HCT116 (cell line): ENCODE results near the gene STYXL1. TPM values are rescaled to one million over a fixed set of nuclear protein-coding genes. Genes with fewer than 3 reads are reported as not detected.
A peak's percentile ranks its signal among the peaks of the same experiment; 100 is the strongest.

ENCODE experiments used
- ATAC-seq: fragments of 200-7000 bp; cut with Tn5 transposase; 2 replicates; pipeline ENCODE4 v1.9.1; 2020; ENCODE audit warnings: mild to moderate bottlenecking, moderate library complexity
- BruUV-seq: library from RNA; stranded (reverse); fragments of 400-500 nt; replicated peaks from 2 replicates; lab custom pipeline; 2021; lab: Mats Ljungman, UMichigan
- CTCF ChIA-PET: fragments of 300-600 bp; sonication (Branson Sonifier 250); formaldehyde crosslinking; loops from one replicate; lab custom pipeline; 2021; ENCODE audit warnings: antibody characterized with exemption; lab: Charles Lee
- POLR2A ChIA-PET: fragments of 300-600, 350-600 bp; sonication (Branson Sonifier 250); formaldehyde crosslinking; loops from one replicate; lab custom pipeline; 2021; ENCODE audit warnings: antibody characterized with exemption; lab: Charles Lee
- RAD21 ChIA-PET, 2 experiments: fragments of 300-600 bp; sonication (Branson Sonifier 250); formaldehyde crosslinking; loops; one replicate each; lab custom pipeline; 2023; ENCODE audit warnings: low total read pairs in 2 of 2; ENCODE audit not compliant: uncharacterized antibody in 2 of 2, unreplicated experiment in 2 of 2, low non-redundant PET in 1 of 2; lab: Charles Lee
- DNase-seq: peaks from one replicate; pipeline ENCODE4 v3.0.0-alpha.2; 2010; ENCODE audit warnings: low read depth, low spot score
- H2AFZ ChIP-seq: fragments of 200-600 bp; shearing (Covaris generic), sonication (generic); 2 replicates; pipeline ENCODE4 v1.6.1; 2017; ENCODE audit warnings: low read depth, mixed run types, mixed read lengths, antibody characterized with exemption, low read length; ENCODE audit not compliant: poor library complexity, severe bottlenecking
- H3K27ac ChIP-seq: 2 replicates; pipeline ENCODE4 v1.5.1; 2012; ENCODE audit warnings: low read depth, low read length
- H3K27me3 ChIP-seq: fragments of 200-600 bp; sonication (generic); 2 replicates; pipeline ENCODE4 v1.6.1; 2016; ENCODE audit warnings: mixed run types, low read length, mixed read lengths; ENCODE audit not compliant: insufficient read depth
- H3K36me3 ChIP-seq, 2 experiments: fragments of 200-500 bp in 1 of 2; fragments of 200-600 bp in 1 of 2; sonication (Bioruptor generic) in 1 of 2; sonication (generic) in 1 of 2; 2 replicates each; pipeline versions ENCODE4 v1.5.1 to v1.6.1; 2014 to 2016; ENCODE audit warnings: low read length in 2 of 2, inconsistent platforms in 1 of 2, mixed read lengths in 1 of 2, mixed run types in 1 of 2; ENCODE audit not compliant: insufficient read depth in 2 of 2, control insufficient read depth in 1 of 2
- H3K4me1 ChIP-seq, 2 experiments: fragments of 200-600 bp in 1 of 2; sonication (generic) in 1 of 2; 2 replicates each; pipeline versions ENCODE4 v1.5.1 to v1.6.1; 2012 to 2017; ENCODE audit warnings: low read length in 2 of 2, inconsistent platforms in 1 of 2, mild to moderate bottlenecking in 1 of 2, mixed read lengths in 1 of 2, mixed run types in 1 of 2, moderate library complexity in 1 of 2; ENCODE audit not compliant: insufficient read depth in 2 of 2, control insufficient read depth in 1 of 2
- H3K4me2 ChIP-seq: fragments of 200-600 bp; sonication (generic); 2 replicates; pipeline ENCODE4 v1.6.1; 2017; ENCODE audit warnings: mixed run types, low read length, mixed read lengths
- H3K4me3 ChIP-seq, 2 experiments: fragments of 200-600 bp in 1 of 2; sonication (generic) in 1 of 2; replicated peaks in 1 of 2; 2 replicates each; pipeline ENCODE4 v1.5.1; 2011 to 2016; ENCODE audit warnings: low read length in 2 of 2, control low read depth in 1 of 2, low read depth in 1 of 2, mild to moderate bottlenecking in 1 of 2, mixed read lengths in 1 of 2, mixed run types in 1 of 2
- H3K79me2 ChIP-seq: fragments of 200-600 bp; sonication (generic); 2 replicates; pipeline ENCODE4 v1.6.1; 2017; ENCODE audit warnings: mild to moderate bottlenecking, mixed run types, low read length, moderate library complexity, mixed read lengths; ENCODE audit not compliant: insufficient read depth
- H3K9ac ChIP-seq: fragments of 200-600 bp; sonication (generic); 2 replicates; pipeline ENCODE4 v1.6.1; 2016; ENCODE audit warnings: low read length, mixed read lengths
- H3K9me2 ChIP-seq: fragments of 200-600 bp; sonication (generic), shearing (Covaris generic); 2 replicates; pipeline ENCODE4 v1.6.1; 2017; ENCODE audit warnings: mixed run types, mild to moderate bottlenecking, moderate library complexity; ENCODE audit not compliant: insufficient read depth
- H3K9me3 ChIP-seq, 2 experiments: fragments of 200-500 bp in 1 of 2; fragments of 200-600 bp in 1 of 2; sonication (Bioruptor generic) in 1 of 2; sonication (generic) in 1 of 2; 2 replicates each; pipeline ENCODE4 v1.6.1; 2014 to 2017; ENCODE audit warnings: low read length in 2 of 2, mixed read lengths in 2 of 2, inconsistent platforms in 1 of 2, low read depth in 1 of 2, mild to moderate bottlenecking in 1 of 2, mixed run types in 1 of 2, moderate library complexity in 1 of 2; ENCODE audit not compliant: control insufficient read depth in 1 of 2, insufficient read depth in 1 of 2
- H4K20me1 ChIP-seq: fragments of 200-600 bp; sonication (generic), shearing (Covaris generic); 2 replicates; pipeline ENCODE4 v1.6.1; 2017; ENCODE audit warnings: mixed run types, mild to moderate bottlenecking, moderate library complexity; ENCODE audit not compliant: insufficient read depth
- CTCF ChIP-seq, 3 experiments: fragments of 200-600 bp in 1 of 3; sonication (generic) in 1 of 3; IDR thresholded peaks in 2 of 3; conservative IDR thresholded peaks in 1 of 3; 2 replicates each; pipeline ENCODE4 v1.5.1; 2012 to 2017; ENCODE audit warnings: low read depth in 2 of 3, low read length in 2 of 3, antibody characterized with exemption in 1 of 3, borderline replicate concordance in 1 of 3, control low read depth in 1 of 3, mild to moderate bottlenecking in 1 of 3, mixed read lengths in 1 of 3, mixed run types in 1 of 3, moderate library complexity in 1 of 3; ENCODE audit not compliant: insufficient read depth in 1 of 3
- EGR1 ChIP-seq: IDR thresholded peaks from 2 replicates; pipeline ENCODE4 v1.6.1; 2012; ENCODE audit warnings: low read depth
- EZH2phosphoT487 ChIP-seq: fragments of 200-600 bp; IDR thresholded peaks from 2 replicates; pipeline ENCODE4 v1.6.1; 2018; ENCODE audit warnings: antibody characterized with exemption, borderline replicate concordance
- POLR2A ChIP-seq: IDR thresholded peaks from 2 replicates; pipeline ENCODE4 v1.7.0; 2011; ENCODE audit warnings: borderline replicate concordance; ENCODE audit not compliant: insufficient read depth, insufficient read length; ENCODE audit errors: extremely low read depth
- RAD21 ChIP-seq: IDR thresholded peaks from 2 replicates; pipeline ENCODE4 v1.6.1; 2012; ENCODE audit warnings: low read depth, mild to moderate bottlenecking
- REST ChIP-seq: IDR thresholded peaks from 2 replicates; pipeline ENCODE4 v1.6.1; 2012; ENCODE audit warnings: low read depth
- SRF ChIP-seq: IDR thresholded peaks from 2 replicates; pipeline ENCODE4 v1.6.1; 2012; ENCODE audit warnings: low read depth
- TCF7L2 ChIP-seq: IDR thresholded peaks from 2 replicates; pipeline ENCODE4 v1.7.0; 2011; ENCODE audit warnings: borderline replicate concordance, inconsistent platforms; ENCODE audit not compliant: insufficient read depth, insufficient read length; ENCODE audit errors: extremely low read depth
- ZNF274 ChIP-seq: fragments of 200-500 bp; sonication (Bioruptor generic); IDR thresholded peaks from 2 replicates; pipeline ENCODE4 v1.6.1; 2014; ENCODE audit warnings: mild to moderate bottlenecking, low read depth, low read length, inconsistent platforms
- intact Hi-C: fragments of 100-400 bp; cut with micrococcal nuclease; formaldehyde crosslinking; loops from 2 replicates; pipeline ENCODE4 v1.10.0; 2022
- total RNA-seq: library from RNA; stranded (reverse); gene quantifications from one replicate; pipeline ENCODE4 v1.2.1, GENCODE V29; 2021; ENCODE audit not compliant: unreplicated experiment
- TF ChIP-seq, protein P1 (sequence below): IDR thresholded peaks from 2 replicates; pipeline ENCODE4 v1.6.1; 2012

Gene STYXL1
- total RNA-seq, 1 experiment from 2014 or later = 32.5 TPM

DNA sequence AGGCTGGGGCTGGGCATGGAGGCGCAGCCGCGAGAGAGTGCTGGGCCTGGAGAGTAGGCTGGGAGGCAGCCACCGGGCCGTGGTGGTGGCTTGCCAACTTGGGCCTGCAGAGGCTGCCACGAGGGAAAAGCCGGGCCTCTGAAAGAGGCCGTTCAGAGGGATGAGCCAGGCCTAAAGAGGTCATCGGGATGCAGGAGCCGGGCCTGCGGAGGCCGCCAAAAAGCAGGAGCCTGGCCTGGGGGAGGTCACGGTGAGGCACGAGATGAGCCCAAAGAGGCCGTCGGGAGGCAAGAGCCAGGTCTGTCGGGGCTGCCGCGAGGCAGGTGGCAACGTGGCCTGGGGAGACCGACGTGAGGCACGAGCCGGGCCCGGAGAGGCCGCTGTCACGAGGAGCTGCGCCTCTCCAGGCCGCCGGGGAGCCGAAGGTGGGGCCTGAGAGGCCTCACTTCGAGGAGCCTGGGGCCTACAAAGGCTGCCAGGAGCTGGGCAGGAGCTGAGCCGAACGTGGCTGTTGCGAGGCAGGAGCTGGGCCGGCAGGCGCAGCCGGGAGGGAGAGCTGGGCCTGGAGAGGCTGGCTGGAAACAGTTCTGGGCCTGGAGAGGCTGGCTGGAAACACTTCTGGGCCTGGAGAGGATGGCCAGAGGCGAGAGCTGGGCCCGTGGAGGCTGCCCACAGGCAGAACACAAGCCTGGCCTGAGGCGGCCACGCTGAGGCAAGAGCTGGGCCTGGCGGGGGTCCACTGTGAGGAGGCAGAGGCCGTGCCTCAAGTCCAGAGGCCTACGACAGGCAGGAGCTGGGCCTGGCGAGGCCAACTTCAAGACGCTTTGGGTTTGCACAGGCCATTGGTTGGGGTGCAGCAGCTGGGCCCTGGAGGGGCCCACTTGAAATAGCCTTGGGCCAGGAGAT is 24.7 kb upstream of the STYXL1 start:
- Histone ChIP-seq H3K9me2 (no peaks in the 10 kb centered on the region), H3K4me2 (no peak overlapping the region), H3K27me3 (no peaks in the 10 kb centered on the region), H3K4me1 (peaks cover 13 to 41% of the 10 kb centered on the region in 2 experiments), H4K20me1 (no peaks in the 10 kb centered on the region), H3K9ac (no peak overlapping the region), H3K9me3 (no peaks in the 10 kb centered on the region), H2AFZ (no peak overlapping the region), H3K79me2 (no peaks in the 10 kb centered on the region), H3K4me3 (no peak overlapping the region), H3K27ac (peak overlapping the region; percentile 9; the same call in 1 of the 2 replicates), H3K36me3 (no peaks in the 10 kb centered on the region)
- DNase-seq (no peak), ATAC-seq (no peak)
- TF ChIP-seq POLR2A (no peak), EGR1 (no peak), SRF (no peak), CTCF (IDR thresholded peaks at IDR 0.05 in 2 of 3, conservative IDR thresholded peaks at IDR 0.05 in 1 of 3; ENCODE audit: borderline replicate concordance in 1 of 3, insufficient read depth in 1 of 3, low read depth in 2 of 3, low read length in 2 of 3) (no peak), ZNF274 (no peak), EZH2phosphoT487 (no peak), REST (no peak), RAD21 (no peak), TCF7L2 (no peak)
- TF ChIP-seq, protein P1, sequence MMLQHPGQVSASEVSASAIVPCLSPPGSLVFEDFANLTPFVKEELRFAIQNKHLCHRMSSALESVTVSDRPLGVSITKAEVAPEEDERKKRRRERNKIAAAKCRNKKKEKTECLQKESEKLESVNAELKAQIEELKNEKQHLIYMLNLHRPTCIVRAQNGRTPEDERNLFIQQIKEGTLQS = no peak
- RAD21 ChIA-PET = no interaction called here
- intact Hi-C loops = no loop called here
- POLR2A ChIA-PET = no interaction called here
- CTCF ChIA-PET = no interaction called here
- no TSS peak for BruUV-seq
